Lower leg skin (tissue), 4 donors: ENCODE data around the gene B3GALT4. TPM values are rescaled to one million over a fixed set of nuclear protein-coding genes. Genes with fewer than 3 reads are reported as not detected.
"Not testable (repeated sequence)": the region's sequence is repeated elsewhere in the genome, so short reads cannot be mapped to it uniquely, and the experiment has no call there.

Experiments used
- DNase-seq, 2 donors: peaks; one replicate each; pipeline ENCODE4 v3.0.0-alpha.2; 2019; ENCODE audit warnings: low spot score in 2 of 2
- H3K4me3 ChIP-seq: fragments of 200-600 bp; sonication (generic); 2 replicates; pipeline ENCODE4 v1.5.1; 2017; ENCODE audit warnings: mild to moderate bottlenecking, low read depth; ENCODE audit not compliant: poor library complexity, severe bottlenecking
- CTCF ChIP-seq, 3 donors: fragments of 450-650 bp; IDR thresholded peaks; one replicate each; pipeline ENCODE4 v1.5.1; 2016; ENCODE audit warnings: antibody characterized with exemption in 3 of 3, mild to moderate bottlenecking in 3 of 3, moderate library complexity in 2 of 3
- POLR2A ChIP-seq, 2 donors: fragments of 450-650 bp; IDR thresholded peaks; one replicate each; pipeline ENCODE4 v1.6.1; 2016 to 2017; ENCODE audit warnings: antibody characterized with exemption in 2 of 2, mild to moderate bottlenecking in 1 of 2, moderate library complexity in 1 of 2
- WGBS, 2 donors: methylation state at CpG; one replicate each; pipeline ENCODE4 v1.1.5; 2018; 5-methylcytosine and 5-hydroxymethylcytosine counted together
- intact Hi-C: fragments of 100-400 bp; cut with DNase I; formaldehyde crosslinking; loops from one replicate; pipeline ENCODE4 v1.15.0; 2023; ENCODE audit warnings: low total_unique reads
- total RNA-seq, 4 donors: library from RNA; depleted of rRNA; stranded (reverse); fragments of >200 nt; gene quantifications; one replicate each; pipeline ENCODE4 v1.1.0, GENCODE V29; 2016

The B3GALT4 gene
- total RNA-seq, 4 donors from 2014 or later = 24.8 to 31.0 (median 26.3) TPM

- TF ChIP-seq POLR2A (IDR thresholded peaks at IDR 0.05) (no peak), CTCF (IDR thresholded peaks at IDR 0.05) (no peak)
- no peak for DNase-seq
- intact Hi-C loops = no loop called here
- 71 to 78% methylated on average over 8 to 9 of the region's 9 CpGs for WGBS, 2 donors
- no peak overlapping the region for H3K4me3 ChIP-seq
These were observed 1.4 kb downstream of the B3GALT4 start for GRCh38 chr6:33278392-33278741.

- no peak for DNase-seq
- H3K4me3 ChIP-seq = no peak overlapping the region
- TF ChIP-seq POLR2A (IDR thresholded peaks at IDR 0.05) (no peak), CTCF (IDR thresholded peaks at IDR 0.05) (no peak)
- WGBS, 2 donors = 85 to 89% methylated on average over 3 of the region's 3 CpGs
- intact Hi-C loops = no loop called here
These were observed 1.9 kb downstream of the B3GALT4 start for GRCh38 chr6:33278810-33279209.

- WGBS, 2 donors = 75 to 77% methylated on average over 13 of the region's 13 CpGs
- TF ChIP-seq CTCF (IDR thresholded peaks at IDR 0.05) (no peak), POLR2A (IDR thresholded peaks at IDR 0.05) (no peak)
- intact Hi-C loops = no loop called here
- H3K4me3 ChIP-seq = no peak overlapping the region
- DNase-seq = no peak
These were observed 2.4 kb downstream of the B3GALT4 start for GRCh38 chr6:33279257-33279695.

GRCh38 chr6:33279971-33280511 lies 3.1 kb downstream of the B3GALT4 start:
- H3K4me3 ChIP-seq = no peak overlapping the region
- no peak for DNase-seq
- TF ChIP-seq CTCF (IDR thresholded peaks at IDR 0.05) = no peak
- TF ChIP-seq POLR2A (IDR thresholded peaks at IDR 0.05) = no peak
- 52 to 61% methylated on average over 5 of the region's 5 CpGs for WGBS, 2 donors
- intact Hi-C loops = no loop called here

- intact Hi-C loops = no loop called here
- WGBS, 2 donors = 78 to 92% methylated on average over 4 to 6 of the region's 6 CpGs
- no peak overlapping the region for H3K4me3 ChIP-seq
- no peak for TF ChIP-seq POLR2A (IDR thresholded peaks at IDR 0.05)
- no peak for TF ChIP-seq CTCF (IDR thresholded peaks at IDR 0.05)
- DNase-seq = no peak
These were observed 3.6 kb downstream of the B3GALT4 start for GRCh38 chr6:33280539-33280938.

- H3K4me3 ChIP-seq, DNase-seq, intact Hi-C loops: not testable (repeated sequence)
- WGBS, 2 donors = 85 to 92% methylated on average over 4 of the region's 4 CpGs
These were observed 8.3 kb downstream of the B3GALT4 start for GRCh38 chr6:33285214-33285613.
